Thoracic aorta (tissue), 2 donors: ENCODE data around the gene NMRK1. TPM values are rescaled to one million over a fixed set of nuclear protein-coding genes. Genes with fewer than 3 reads are reported as not detected.

Experiments
- ATAC-seq: fragments of 150-250 bp; one replicate; pipeline ENCODE4 v1.8.0; 2017; ENCODE audit warnings: low read depth; ENCODE audit not compliant: insufficient number of reproducible peaks, low FRiP score
- DNase-seq: peaks from one replicate; pipeline ENCODE4 v3.0.0-alpha.2; 2020; ENCODE audit warnings: low spot score
- H3K27ac ChIP-seq, 2 donors: fragments of 200-600 bp; sonication (generic); 1 replicate in 1 of 2; 2 replicates in 1 of 2; pipeline ENCODE4 v1.5.1; 2016; ENCODE audit warnings: mild to moderate bottlenecking in 2 of 2, moderate library complexity in 2 of 2
- H3K27me3 ChIP-seq: fragments of 200-600 bp; sonication (generic); replicated peaks from 2 replicates; pipeline ENCODE4 v1.6.0; 2016; ENCODE audit warnings: mild to moderate bottlenecking; ENCODE audit not compliant: insufficient read depth
- H3K36me3 ChIP-seq: fragments of 200-600 bp; sonication (generic); one replicate; pipeline ENCODE4 v1.5.1; 2016
- H3K4me1 ChIP-seq, 2 donors: fragments of 200-600 bp; sonication (generic); 1 replicate in 1 of 2; 2 replicates in 1 of 2; pipeline versions ENCODE4 v1.5.1 to v1.6.0; 2016; ENCODE audit warnings: low read depth in 2 of 2, mild to moderate bottlenecking in 1 of 2; ENCODE audit not compliant: control insufficient read depth in 1 of 2
- H3K4me3 ChIP-seq: fragments of 200-600 bp; sonication (generic); 2 replicates; pipeline ENCODE4 v1.5.1; 2016; ENCODE audit warnings: mild to moderate bottlenecking
- H3K9me3 ChIP-seq: fragments of 200-600 bp; sonication (generic); 2 replicates; pipeline ENCODE4 v1.5.1; 2016
- total RNA-seq, 2 donors: library from RNA; depleted of rRNA; stranded (reverse); fragments of >200 nt; gene quantifications; one replicate each; pipeline versions ENCODE4 v1.1.0 to v1.2.3, GENCODE V29; 2016
- TF ChIP-seq, protein P1 (sequence below): fragments of 200-600 bp; sonication (generic); IDR thresholded peaks from one replicate; pipeline ENCODE4 v1.5.1; 2019; ENCODE audit warnings: antibody characterized with exemption

NMRK1 gene
- total RNA-seq, 2 donors from 2014 or later = 20.2 to 30.6 TPM

DNA sequence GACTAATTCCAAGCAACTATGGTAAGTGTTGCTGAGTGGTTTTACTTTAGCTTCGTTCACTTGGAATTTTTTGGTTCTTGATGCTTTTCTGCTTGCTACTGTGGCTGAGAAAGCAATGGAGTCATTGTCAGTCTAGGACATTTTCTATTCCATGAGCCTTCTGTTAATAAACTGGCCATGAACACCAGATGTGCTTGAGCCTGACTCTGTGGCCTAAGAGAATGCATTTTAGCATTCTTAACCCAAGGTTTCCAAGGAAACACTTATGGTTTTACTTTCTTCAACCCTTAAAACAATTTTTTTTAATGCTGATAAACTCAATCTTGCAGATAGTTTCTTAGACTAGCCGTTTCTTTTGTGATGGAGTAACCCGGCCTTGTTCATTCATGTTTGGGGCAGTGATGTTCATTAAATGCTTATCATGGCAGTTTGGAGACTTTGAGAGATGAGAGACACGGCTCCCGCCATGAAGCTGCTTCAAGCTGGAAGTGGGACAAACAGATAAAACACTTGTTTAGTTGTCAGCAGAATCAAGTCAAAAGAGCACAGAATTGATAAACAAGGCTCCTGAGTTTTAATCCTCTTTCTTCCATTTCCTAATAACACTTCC, 42.8 kb upstream of the NMRK1 start:
- Histone ChIP-seq H3K9me3 (no peaks in the 10 kb centered on the region), H3K36me3 (peaks cover 9% of the 10 kb centered on the region), H3K4me3 (no peak overlapping the region), H3K4me1 (no peaks in the 10 kb centered on the region), H3K27ac (no peak overlapping the region), H3K27me3 (no peaks in the 10 kb centered on the region)
- DNase-seq = no peak
- TF ChIP-seq, protein P1, sequence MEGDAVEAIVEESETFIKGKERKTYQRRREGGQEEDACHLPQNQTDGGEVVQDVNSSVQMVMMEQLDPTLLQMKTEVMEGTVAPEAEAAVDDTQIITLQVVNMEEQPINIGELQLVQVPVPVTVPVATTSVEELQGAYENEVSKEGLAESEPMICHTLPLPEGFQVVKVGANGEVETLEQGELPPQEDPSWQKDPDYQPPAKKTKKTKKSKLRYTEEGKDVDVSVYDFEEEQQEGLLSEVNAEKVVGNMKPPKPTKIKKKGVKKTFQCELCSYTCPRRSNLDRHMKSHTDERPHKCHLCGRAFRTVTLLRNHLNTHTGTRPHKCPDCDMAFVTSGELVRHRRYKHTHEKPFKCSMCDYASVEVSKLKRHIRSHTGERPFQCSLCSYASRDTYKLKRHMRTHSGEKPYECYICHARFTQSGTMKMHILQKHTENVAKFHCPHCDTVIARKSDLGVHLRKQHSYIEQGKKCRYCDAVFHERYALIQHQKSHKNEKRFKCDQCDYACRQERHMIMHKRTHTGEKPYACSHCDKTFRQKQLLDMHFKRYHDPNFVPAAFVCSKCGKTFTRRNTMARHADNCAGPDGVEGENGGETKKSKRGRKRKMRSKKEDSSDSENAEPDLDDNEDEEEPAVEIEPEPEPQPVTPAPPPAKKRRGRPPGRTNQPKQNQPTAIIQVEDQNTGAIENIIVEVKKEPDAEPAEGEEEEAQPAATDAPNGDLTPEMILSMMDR = no peak
- no peak for ATAC-seq

DNA sequence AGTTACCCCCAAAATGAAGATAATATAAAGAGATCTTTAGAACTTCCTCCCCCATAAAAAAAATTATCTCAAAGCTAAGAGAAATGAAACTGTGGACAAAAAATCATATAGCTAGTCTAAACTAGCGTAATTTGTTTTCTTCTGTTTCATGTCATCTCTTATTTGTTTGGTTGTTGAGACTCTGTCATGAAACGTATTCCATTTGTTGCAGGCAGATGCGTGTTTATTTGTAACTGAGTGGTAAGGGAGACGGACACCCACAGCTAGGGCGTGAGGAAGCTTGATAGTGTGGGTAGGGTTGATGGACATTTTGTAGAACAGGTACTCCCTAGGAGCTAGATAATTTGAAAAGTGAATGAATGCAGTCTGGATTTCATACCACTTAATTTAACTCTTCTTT, 42.2 kb upstream of the NMRK1 start:
- peaks cover 7% of the 10 kb centered on the region for H3K36me3 ChIP-seq
- no peaks in the 10 kb centered on the region for H3K4me1 ChIP-seq
- no peak overlapping the region for H3K27ac ChIP-seq
- DNase-seq (no peak), ATAC-seq (no peak)
- no peak overlapping the region for H3K4me3 ChIP-seq
- H3K27me3 ChIP-seq = no peaks in the 10 kb centered on the region
- TF ChIP-seq, protein P1 = no peak
- no peaks in the 10 kb centered on the region for H3K9me3 ChIP-seq

DNA sequence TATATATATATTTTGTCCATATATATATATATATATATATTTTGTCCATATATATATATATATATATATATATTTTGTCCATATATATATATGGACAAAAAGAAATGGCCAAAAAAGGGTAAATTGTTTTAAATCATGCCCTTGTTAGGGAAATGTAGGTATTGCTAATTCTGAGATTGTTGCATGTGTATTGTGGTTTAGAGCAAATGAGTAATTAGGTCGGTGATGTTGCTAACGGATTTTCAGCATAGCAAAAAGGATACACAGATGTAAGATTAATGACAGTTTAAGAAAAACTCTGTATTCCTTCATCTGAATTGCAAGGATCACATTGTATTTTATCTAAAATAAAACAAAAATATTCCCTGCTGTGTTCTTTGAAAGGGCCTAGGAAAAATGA, 40.6 kb upstream of the NMRK1 start:
- Histone ChIP-seq H3K27me3 (no peaks in the 10 kb centered on the region), H3K36me3 (peaks cover 7% of the 10 kb centered on the region), H3K4me1 (no peaks in the 10 kb centered on the region), H3K9me3 (no peaks in the 10 kb centered on the region), H3K4me3 (no peak overlapping the region), H3K27ac (no peak overlapping the region)
- ATAC-seq (no peak), DNase-seq (no peak)
- TF ChIP-seq, protein P1 = no peak

DNA sequence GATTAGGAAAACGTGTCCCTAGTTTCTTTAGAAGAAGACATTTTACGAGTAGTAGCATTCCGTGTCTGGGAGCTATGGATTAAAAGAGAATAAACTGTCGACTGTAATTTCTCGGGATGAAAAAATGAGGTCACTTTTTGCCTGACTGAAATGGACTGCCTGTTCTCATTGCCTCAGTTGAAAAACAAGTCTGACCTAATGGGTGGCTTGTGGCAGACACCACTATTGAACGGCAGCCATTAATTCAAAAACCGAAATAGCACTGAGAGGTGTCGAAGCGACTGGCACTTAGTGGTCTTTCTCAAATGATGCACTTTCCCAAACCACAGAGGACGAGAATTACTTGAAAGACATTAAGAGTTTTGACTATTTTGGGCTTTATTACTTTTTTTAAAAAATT, 35.7 kb upstream of the NMRK1 start:
- no peak overlapping the region for H3K27ac ChIP-seq
- no peak for ATAC-seq
- no peaks in the 10 kb centered on the region for H3K9me3 ChIP-seq
- no peak for DNase-seq
- no peak overlapping the region for H3K4me3 ChIP-seq
- H3K36me3 ChIP-seq = peaks cover under 1% of the 10 kb centered on the region
- TF ChIP-seq, protein P1 = no peak
- H3K27me3 ChIP-seq = no peaks in the 10 kb centered on the region
- H3K4me1 ChIP-seq = no peaks in the 10 kb centered on the region

DNA sequence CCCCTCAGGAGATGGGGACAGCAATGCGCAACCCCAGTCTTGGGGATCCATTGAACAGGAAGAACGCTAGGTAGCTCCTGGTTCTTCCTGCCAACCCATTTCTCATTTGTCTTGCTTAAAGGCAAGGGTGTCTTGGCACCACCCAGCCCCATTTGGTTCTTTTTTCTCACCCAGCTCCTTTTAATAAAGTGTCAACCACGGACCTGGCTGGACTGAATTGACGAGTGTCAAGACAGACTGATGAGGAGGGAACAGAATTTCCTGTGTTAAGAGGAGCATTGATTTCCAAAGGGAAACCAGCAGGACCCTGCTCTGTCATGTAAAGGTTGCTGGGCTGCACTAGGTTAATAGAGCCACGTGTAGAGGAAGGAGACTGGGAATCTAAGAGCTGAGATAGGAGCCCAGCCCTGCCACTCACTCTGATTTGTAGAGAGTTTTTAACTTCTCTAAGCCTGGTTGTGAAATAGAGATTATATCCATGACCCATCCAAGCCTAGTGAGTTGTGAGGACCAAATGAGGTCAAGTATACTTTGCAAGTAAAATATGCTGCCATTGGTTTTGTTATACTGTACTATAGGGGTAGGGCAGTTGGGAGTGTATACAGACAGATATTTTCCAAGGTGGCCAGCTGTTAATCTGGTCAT, 34.1 kb upstream of the NMRK1 start:
- DNase-seq (no peak), ATAC-seq (no peak)
- no peak overlapping the region for H3K4me3 ChIP-seq
- TF ChIP-seq, protein P1 = no peak
- H3K27me3 ChIP-seq = no peaks in the 10 kb centered on the region
- peaks cover 10% of the 10 kb centered on the region for H3K36me3 ChIP-seq
- H3K4me1 ChIP-seq = no peaks in the 10 kb centered on the region
- H3K27ac ChIP-seq = no peak overlapping the region
- no peaks in the 10 kb centered on the region for H3K9me3 ChIP-seq
